GM21390 (cell line): ENCODE results near the gene HNRNPA0.

Experiments used
- ATAC-seq: cut with Tn5 transposase; IDR thresholded peaks from one replicate; pipeline ENCODE4 v1.9.1; 2021; ENCODE audit not compliant: unreplicated experiment

The HNRNPA0 gene

GRCh38 chr5:137754961-137755762, 999 bp upstream of the HNRNPA0 start:
- peak; percentile 24 for ATAC-seq

GRCh38 chr5:137753691-137754187, 424 bp downstream of the HNRNPA0 start:
- peak; percentile 4 for ATAC-seq

- no peak for ATAC-seq
Measured at GRCh38 chr5:137752905-137753690, 1.1 kb downstream of the HNRNPA0 start.

- no peak for ATAC-seq
Measured at GRCh38 chr5:137751869-137752491, 2.2 kb downstream of the HNRNPA0 start.

- ATAC-seq: no peak
Measured at GRCh38 chr5:137750436-137750835, 3.7 kb downstream of the HNRNPA0 start.

- no peak for ATAC-seq
Measured at GRCh38 chr5:137747848-137748247, 6.3 kb downstream of the HNRNPA0 start.

GRCh38 chr5:137743031-137743640, 11.0 kb downstream of the HNRNPA0 start:
- ATAC-seq: no peak

- ATAC-seq: no peak
Measured at GRCh38 chr5:137741718-137742117, 12.4 kb downstream of the HNRNPA0 start.

- no peak for ATAC-seq
Measured at GRCh38 chr5:137739737-137740136, 14.4 kb downstream of the HNRNPA0 start.

GRCh38 chr5:137738947-137739346, 15.2 kb downstream of the HNRNPA0 start:
- no peak for ATAC-seq

GRCh38 chr5:137737349-137738131, 16.6 kb downstream of the HNRNPA0 start:
- ATAC-seq: no peak

GRCh38 chr5:137736496-137736895, 17.7 kb downstream of the HNRNPA0 start:
- ATAC-seq: no peak

- ATAC-seq: peak; percentile 56
Measured at GRCh38 chr5:137735555-137736284, 18.4 kb downstream of the HNRNPA0 start, which contains the start of gene KLHL3. TSS of gene KLHL3 (minus strand) at chr5:137736089. CDS start at chr5:137735646, 443 bp downstream.

- ATAC-seq: peak; percentile 15
Measured at GRCh38 chr5:137734962-137735554, 19.1 kb downstream of the HNRNPA0 start.

GRCh38 chr5:137734331-137734730, 19.8 kb downstream of the HNRNPA0 start:
- no peak for ATAC-seq

GRCh38 chr5:137733922-137734321, 20.2 kb downstream of the HNRNPA0 start:
- ATAC-seq: no peak

- no peak for ATAC-seq
Measured at GRCh38 chr5:137733006-137733405, 21.2 kb downstream of the HNRNPA0 start.

GRCh38 chr5:137731176-137731575, 23.0 kb downstream of the HNRNPA0 start:
- no peak for ATAC-seq

- ATAC-seq: no peak
Measured at GRCh38 chr5:137730336-137730735, 23.8 kb downstream of the HNRNPA0 start.
